Thyroid gland (tissue), 4 donors: ENCODE data around the gene NR4A1. TPM values are rescaled to one million over a fixed set of nuclear protein-coding genes. Genes with fewer than 3 reads are reported as not detected.

Experiments used
- DNase-seq, 2 donors: peaks; one replicate each; pipeline ENCODE4 v3.0.0-alpha.2; 2019
- H3K27ac ChIP-seq, 3 donors: fragments of 200-600 bp; sonication (generic); 1 replicate in 2 of 3; 2 replicates in 1 of 3; pipeline ENCODE4 v1.5.1; 2016 to 2019; ENCODE audit warnings: mild to moderate bottlenecking in 1 of 3, moderate library complexity in 1 of 3
- H3K27me3 ChIP-seq: fragments of 200-600 bp; sonication (generic); one replicate; pipeline ENCODE4 v1.5.1; 2019
- H3K36me3 ChIP-seq, 2 donors: fragments of 200-600 bp; sonication (generic); one replicate each; pipeline ENCODE4 v1.5.1; 2016 to 2019
- H3K4me1 ChIP-seq, 2 donors: fragments of 200-600 bp; sonication (generic); one replicate each; pipeline ENCODE4 v1.5.1; 2017 to 2019
- H3K4me3 ChIP-seq, 3 donors: fragments of 200-600 bp; sonication (generic); replicated peaks in 1 of 3; 1 replicate in 2 of 3; 2 replicates in 1 of 3; pipeline ENCODE4 v1.5.1; 2016; ENCODE audit warnings: mild to moderate bottlenecking in 1 of 3
- H3K9me3 ChIP-seq: fragments of 200-600 bp; sonication (generic); one replicate; pipeline ENCODE4 v1.5.1; 2017
- CTCF ChIP-seq, 6 experiments: fragments of 200-600 bp in 3 of 6; fragments of 450-650 bp in 3 of 6; sonication (generic) in 3 of 6; IDR thresholded peaks; one replicate each; pipeline ENCODE4 v1.5.1; 2016 to 2019; ENCODE audit warnings: antibody characterized with exemption in 6 of 6, mild to moderate bottlenecking in 2 of 6, inconsistent platforms in 1 of 6, moderate library complexity in 1 of 6
- POLR2A ChIP-seq, 2 donors: fragments of 450-650 bp; IDR thresholded peaks; one replicate each; pipeline ENCODE4 v1.6.1; 2017; ENCODE audit warnings: antibody characterized with exemption in 2 of 2, mild to moderate bottlenecking in 2 of 2, moderate library complexity in 1 of 2
- WGBS, 2 donors: methylation state at CpG; one replicate each; pipeline ENCODE4 v1.1.5; 2017; 5-methylcytosine and 5-hydroxymethylcytosine counted together
- intact Hi-C: fragments of 100-400 bp; cut with DNase I; formaldehyde crosslinking; loops from one replicate; pipeline ENCODE4 v1.15.1; 2023
- total RNA-seq, 4 donors: library from RNA; depleted of rRNA; stranded (reverse); fragments of >200 nt; gene quantifications; one replicate each; pipeline ENCODE4 v1.2.3, GENCODE V29; 2016

Gene NR4A1
- total RNA-seq, 4 donors from 2014 or later = 46.3 to 156 (median 83.5) TPM

- TF ChIP-seq POLR2A (IDR thresholded peaks at IDR 0.05) (no peak), CTCF (IDR thresholded peaks at IDR 0.05) (no peak)
- Histone ChIP-seq H3K27ac (peak overlapping the region; percentile 24 to 56 (median 56)), H3K9me3 (no peaks in the 10 kb centered on the region), H3K4me3 (no peak overlapping the region), H3K4me1 (peaks cover 0 to 4% of the 10 kb centered on the region in 2 donors), H3K27me3 (no peaks in the 10 kb centered on the region), H3K36me3 (peaks cover 12 to 13% of the 10 kb centered on the region in 2 donors)
- no peak for DNase-seq
- intact Hi-C loops = no loop called here
- 74 to 77% methylated on average over 14 to 18 of the region's 20 CpGs for WGBS, 2 donors
Measured at GRCh38 chr12:52063082-52063924, 12.1 kb downstream of the NR4A1 start.

- WGBS, 2 donors = 73 to 76% methylated on average over 11 to 12 of the region's 12 CpGs
- no peaks in the 10 kb centered on the region for H3K27me3 ChIP-seq
- no peaks in the 10 kb centered on the region for H3K9me3 ChIP-seq
- intact Hi-C loops = no loop called here
- H3K4me3 ChIP-seq = no peak overlapping the region
- peaks cover 5% of the 10 kb centered on the region in 2 donors for H3K36me3 ChIP-seq
- H3K4me1 ChIP-seq = peaks cover 0 to 5% of the 10 kb centered on the region in 2 donors
- no peak for DNase-seq
- peak overlapping the region; percentile 24 to 56 (median 28) for H3K27ac ChIP-seq
- no peak for TF ChIP-seq POLR2A (IDR thresholded peaks at IDR 0.05)
- no peak for TF ChIP-seq CTCF (IDR thresholded peaks at IDR 0.05)
Measured at GRCh38 chr12:52063981-52064649, 12.9 kb downstream of the NR4A1 start.

- TF ChIP-seq POLR2A (IDR thresholded peaks at IDR 0.05) (no peak), CTCF (IDR thresholded peaks at IDR 0.05) (no peak)
- H3K4me1 ChIP-seq = peaks cover 13 to 20% of the 10 kb centered on the region in 2 donors
- DNase-seq = no peak
- H3K27ac ChIP-seq = no peak overlapping the region
- intact Hi-C loops = no loop called here
- WGBS, 2 donors = 64 to 71% methylated on average over 8 of the region's 8 CpGs
- H3K9me3 ChIP-seq = no peaks in the 10 kb centered on the region
- no peak overlapping the region for H3K4me3 ChIP-seq
- no peaks in the 10 kb centered on the region for H3K36me3 ChIP-seq
- H3K27me3 ChIP-seq = no peaks in the 10 kb centered on the region
Measured at GRCh38 chr12:52066346-52067080, 15.3 kb downstream of the NR4A1 start.

GRCh38 chr12:52067081-52067374 is 15.8 kb downstream of the NR4A1 start:
- TF ChIP-seq CTCF (IDR thresholded peaks at IDR 0.05) (no peak), POLR2A (IDR thresholded peaks at IDR 0.05) (no peak)
- no peak overlapping the region for H3K4me3 ChIP-seq

More at GRCh38 chr12:52067081-52067374, 15.8 kb downstream of the NR4A1 start:
- H3K4me1 ChIP-seq = peaks cover 17 to 25% of the 10 kb centered on the region in 2 donors
- no peak for DNase-seq
- H3K36me3 ChIP-seq = no peaks in the 10 kb centered on the region
- H3K27ac ChIP-seq = no peak overlapping the region
- H3K27me3 ChIP-seq = no peaks in the 10 kb centered on the region
- 57 to 60% methylated on average over 3 of the region's 3 CpGs for WGBS, 2 donors
- intact Hi-C loops = no loop called here
- H3K9me3 ChIP-seq = no peaks in the 10 kb centered on the region
